ENCODE measurements around the gene HSF2BP.
"Not testable (repeated sequence)": the region's sequence is repeated elsewhere in the genome, so short reads cannot be mapped to it uniquely, and the experiment has no call there.

The HSF2BP gene

GRCh38 chr21:43562451-43562850, 96.8 kb downstream of the HSF2BP start:
- not testable (repeated sequence) for DNase-seq (ENCODE audit: extremely low read depth in 1 of 2, low read depth in 1 of 2)

DNA sequence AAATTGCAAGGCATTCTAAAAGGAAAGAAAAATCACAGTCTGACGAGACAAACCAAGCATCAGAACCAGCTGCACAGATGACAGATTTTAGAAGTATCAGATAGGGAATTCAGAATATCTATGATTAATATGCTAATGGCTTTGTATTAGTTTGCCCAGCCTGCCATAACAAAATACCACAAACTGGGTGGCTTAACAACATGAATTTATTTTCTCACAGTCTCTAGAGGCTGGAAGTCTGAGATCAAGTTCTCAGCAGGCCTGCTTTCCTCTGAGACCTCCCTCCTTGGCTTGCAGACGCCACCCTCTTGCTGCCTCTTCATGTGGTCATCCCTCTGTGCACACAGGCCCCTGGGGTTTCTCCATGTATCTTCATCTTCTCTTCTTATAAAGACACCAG, 118.7 kb downstream of the HSF2BP start:
- not testable (repeated sequence) for DNase-seq (ENCODE audit: extremely low read depth in 1 of 2, low read depth in 1 of 2)

- DNase-seq (ENCODE audit: extremely low read depth in 1 of 2, low read depth in 1 of 2): not testable (repeated sequence)
Measured at GRCh38 chr21:43522495-43523131, 136.7 kb downstream of the HSF2BP start.

DNA sequence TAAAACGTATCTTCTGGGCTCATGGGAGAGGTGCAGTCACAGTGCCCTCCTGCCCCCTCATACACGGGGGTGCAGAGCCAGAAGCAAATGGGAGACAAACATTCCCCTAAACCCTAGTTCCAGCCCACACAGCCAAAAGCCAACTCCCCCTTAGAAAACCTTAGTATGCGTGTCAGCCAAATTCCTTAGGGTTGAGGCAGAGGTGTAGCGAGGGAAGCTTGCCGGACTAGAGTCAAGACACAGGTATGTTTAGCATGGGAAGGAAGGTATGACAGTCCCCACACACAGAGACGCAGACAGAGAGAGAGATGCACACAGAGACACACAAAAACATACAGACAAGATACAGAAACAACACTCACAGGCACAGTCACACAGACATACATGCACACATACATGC, 141.6 kb downstream of the HSF2BP start:
- DNase-seq (ENCODE audit: extremely low read depth in 1 of 2, low read depth in 1 of 2): not testable (repeated sequence)

DNA sequence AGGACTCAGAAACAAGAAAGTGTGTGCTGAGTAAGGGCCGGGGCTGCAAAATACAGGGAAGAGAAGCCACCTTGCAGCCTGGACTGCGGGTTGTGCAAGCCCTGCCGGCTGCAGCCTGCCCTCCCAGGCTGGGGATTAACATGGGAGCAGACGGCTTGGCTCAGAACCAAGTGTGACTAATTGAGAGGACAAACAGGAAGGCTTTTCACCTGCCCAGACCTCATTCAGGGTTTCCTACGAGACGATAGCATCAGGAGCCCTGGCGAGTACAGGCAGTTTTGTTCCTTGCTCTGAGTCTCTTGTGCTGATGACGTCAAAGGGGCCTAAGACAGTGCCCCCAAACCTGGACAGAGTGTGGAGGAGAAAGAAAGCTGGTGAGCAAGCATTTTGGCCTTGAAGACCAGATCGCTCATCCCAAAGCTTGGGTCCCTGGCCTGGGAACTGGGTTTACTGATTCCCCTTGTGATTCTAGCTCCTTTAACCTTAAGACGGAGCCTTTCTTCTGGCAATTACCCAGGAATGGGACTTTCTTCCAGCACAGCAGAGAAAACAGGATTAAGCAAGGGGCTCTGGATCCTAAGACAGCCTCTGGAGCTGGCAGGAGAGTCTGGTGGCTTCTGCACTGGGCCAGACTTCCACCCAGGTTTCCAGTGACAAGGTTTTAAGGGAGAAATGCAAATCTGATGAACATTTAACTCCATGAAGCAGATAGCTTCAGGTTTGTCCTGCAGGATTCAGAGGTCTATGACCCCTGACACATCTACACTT, 142.2 kb downstream of the HSF2BP start:
- not testable (repeated sequence) for DNase-seq (ENCODE audit: extremely low read depth in 1 of 2, low read depth in 1 of 2)

DNA sequence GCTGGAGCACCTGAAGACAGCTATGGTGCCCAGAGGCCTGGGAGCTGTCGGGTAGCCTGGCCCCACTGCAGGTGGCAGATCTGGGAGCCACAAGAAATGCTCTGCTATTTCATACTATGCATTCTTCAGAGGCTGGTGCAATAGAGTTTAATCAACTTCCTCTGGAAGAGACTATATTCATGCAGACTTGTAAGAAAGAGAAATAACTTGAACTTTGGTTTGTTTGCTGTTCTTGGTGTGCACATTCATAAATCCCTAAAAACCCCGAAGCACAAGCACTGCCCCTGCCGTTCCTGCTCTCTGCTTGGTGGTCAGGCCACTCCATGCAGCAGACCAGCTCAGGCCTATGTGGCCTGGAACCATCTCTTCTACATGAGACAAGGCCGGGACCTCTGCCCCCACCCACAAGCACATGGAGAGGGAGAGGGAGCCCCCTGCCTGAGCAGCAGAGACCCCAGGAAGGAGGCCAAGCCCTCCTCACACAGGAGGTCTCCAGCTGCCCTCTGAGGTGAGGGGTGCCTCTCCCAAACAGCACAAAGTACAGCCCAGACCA, 142.9 kb downstream of the HSF2BP start:
- DNase-seq (ENCODE audit: extremely low read depth in 1 of 2, low read depth in 1 of 2): not testable (repeated sequence)

GRCh38 chr21:43514834-43515233, 144.5 kb downstream of the HSF2BP start:
- DNase-seq (ENCODE audit: extremely low read depth in 1 of 2, low read depth in 1 of 2): not testable (repeated sequence)

DNA sequence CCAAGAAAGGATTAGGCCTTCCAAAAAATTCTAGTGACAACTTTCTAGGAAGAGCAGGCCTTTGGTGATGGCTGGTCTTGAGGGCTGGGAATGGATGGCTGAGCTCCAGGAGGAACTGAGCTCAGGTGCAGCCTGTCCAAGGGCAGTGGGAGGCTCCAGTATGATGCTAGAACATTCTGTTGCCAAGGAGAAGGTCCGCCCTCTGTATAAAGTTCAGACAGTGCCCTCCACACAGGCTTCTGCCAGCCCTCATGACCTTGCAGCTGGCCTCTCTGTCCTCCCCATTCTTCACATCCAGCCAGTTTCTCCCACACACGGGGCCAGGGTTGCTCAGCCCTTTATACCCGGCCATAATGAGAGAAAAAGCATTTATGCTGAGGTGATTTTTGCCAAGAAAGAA, 146.3 kb downstream of the HSF2BP start:
- not testable (repeated sequence) for DNase-seq (ENCODE audit: extremely low read depth in 1 of 2, low read depth in 1 of 2)

DNA sequence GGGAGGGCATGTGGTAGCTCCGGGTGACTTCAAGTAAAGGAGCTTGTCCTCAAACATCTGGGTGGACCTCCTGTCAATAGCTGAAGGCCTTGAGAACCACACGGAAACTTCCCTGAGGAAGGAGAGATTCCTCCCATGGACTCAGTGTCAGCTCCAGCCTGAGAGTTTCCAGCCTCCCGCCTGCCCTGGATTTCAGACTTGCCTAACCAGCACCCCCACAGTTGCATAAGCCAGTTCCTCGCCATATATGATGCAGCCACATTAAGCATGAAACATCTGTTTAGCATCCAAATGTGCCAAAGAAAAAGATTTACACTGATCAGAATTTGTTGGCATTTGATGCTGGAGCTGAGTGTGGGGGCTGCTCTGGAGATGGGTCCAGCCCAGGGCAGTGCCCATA, 148.1 kb downstream of the HSF2BP start:
- not testable (repeated sequence) for DNase-seq (ENCODE audit: extremely low read depth in 1 of 2, low read depth in 1 of 2)

GRCh38 chr21:43510669-43511068, 148.6 kb downstream of the HSF2BP start:
- not testable (repeated sequence) for DNase-seq (ENCODE audit: extremely low read depth in 1 of 2, low read depth in 1 of 2)

GRCh38 chr21:43503892-43504291, 155.4 kb downstream of the HSF2BP start:
- DNase-seq (ENCODE audit: extremely low read depth in 1 of 2, low read depth in 1 of 2): not testable (repeated sequence)

DNA sequence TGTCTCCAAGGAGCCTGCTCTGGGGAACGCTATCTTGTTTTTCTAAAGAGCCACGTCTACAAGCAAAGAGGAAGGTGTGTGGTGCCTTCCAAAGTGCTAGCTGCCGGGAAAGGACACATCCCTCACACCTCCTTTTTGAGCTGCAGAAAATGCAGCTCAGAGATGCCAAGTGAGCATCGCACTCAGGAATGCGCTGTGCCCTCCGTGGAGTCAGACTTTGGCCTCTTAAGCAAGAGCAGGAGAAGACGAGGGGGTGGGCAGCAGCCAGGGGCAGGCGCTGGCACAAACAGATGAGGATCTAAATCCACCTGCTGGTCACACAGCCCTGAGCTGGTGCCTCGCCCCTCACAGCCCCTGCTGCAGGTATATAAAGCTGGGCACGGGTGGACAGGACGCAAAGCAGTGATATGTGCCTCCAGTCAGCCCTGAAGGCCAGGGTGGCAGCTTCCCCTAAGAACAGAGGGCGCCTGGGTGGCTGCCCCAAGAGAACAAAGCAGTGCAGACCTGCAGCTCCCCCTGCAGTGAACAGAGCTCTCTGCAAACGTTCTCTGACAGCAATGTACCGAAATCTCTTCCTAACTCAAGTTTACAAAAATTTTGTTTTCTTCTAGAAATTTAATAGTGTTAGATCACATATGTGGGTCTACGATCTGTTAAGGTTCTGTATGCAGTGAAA, 156.1 kb downstream of the HSF2BP start:
- not testable (repeated sequence) for DNase-seq (ENCODE audit: extremely low read depth in 1 of 2, low read depth in 1 of 2)

DNA sequence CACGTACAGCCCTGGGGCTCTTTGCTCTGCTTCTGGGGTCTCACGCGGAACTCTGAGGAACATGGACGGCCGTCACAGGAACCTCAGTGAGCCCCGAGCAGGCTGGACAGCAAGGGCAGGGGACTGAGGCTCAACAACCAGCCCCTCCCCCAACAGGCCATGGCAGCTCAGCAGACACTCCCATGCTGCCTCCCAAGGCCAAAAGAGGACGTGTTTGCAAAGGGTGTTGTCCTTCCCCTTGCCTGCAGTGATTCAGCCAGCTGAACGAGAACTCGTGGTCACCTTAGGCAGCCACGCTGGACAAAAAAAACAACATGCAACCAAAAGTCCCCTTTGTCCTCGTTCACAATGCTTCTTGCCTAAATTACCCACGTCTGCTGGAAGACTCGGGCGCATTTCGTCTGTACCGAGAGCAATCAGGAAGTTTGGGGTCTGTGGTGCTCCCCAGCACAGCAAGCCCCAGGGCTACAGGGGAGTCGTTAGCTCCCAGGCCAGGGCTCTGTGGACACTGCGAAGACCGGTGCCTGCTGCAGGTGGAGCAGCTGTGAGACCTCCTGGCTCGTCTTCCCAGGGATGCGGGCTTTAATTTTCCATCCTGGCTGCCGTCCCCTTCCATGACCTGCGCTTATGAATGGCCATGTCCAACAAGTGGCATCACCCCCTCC, 156.7 kb downstream of the HSF2BP start:
- not testable (repeated sequence) for DNase-seq (ENCODE audit: extremely low read depth in 1 of 2, low read depth in 1 of 2)

DNA sequence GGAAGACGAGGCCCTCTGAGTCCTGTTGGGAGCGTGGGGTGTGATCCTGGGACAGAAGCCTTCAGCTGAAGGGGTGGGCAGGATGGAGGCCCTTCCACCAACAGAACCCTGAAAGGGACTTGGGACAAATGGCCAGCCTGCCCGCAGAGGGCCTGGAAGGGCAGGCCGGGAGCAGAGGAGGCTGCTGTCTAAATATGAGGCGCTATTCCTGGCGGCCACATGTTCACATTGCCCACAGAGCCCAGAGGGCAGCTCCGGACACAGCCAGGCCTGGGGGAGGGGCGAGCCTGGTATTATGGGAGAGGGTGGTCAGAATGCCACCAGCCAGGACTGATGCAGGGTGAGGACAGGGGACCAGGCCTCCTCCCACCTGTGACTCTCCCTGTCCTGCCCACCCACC, 160.4 kb downstream of the HSF2BP start:
- DNase-seq (ENCODE audit: extremely low read depth in 1 of 2, low read depth in 1 of 2): not testable (repeated sequence)

GRCh38 chr21:43498065-43498464, 161.2 kb downstream of the HSF2BP start:
- DNase-seq (ENCODE audit: extremely low read depth in 1 of 2, low read depth in 1 of 2): not testable (repeated sequence)

- not testable (repeated sequence) for DNase-seq (ENCODE audit: extremely low read depth in 1 of 2, low read depth in 1 of 2)
Measured at GRCh38 chr21:43494279-43495012, 164.8 kb downstream of the HSF2BP start.

DNA sequence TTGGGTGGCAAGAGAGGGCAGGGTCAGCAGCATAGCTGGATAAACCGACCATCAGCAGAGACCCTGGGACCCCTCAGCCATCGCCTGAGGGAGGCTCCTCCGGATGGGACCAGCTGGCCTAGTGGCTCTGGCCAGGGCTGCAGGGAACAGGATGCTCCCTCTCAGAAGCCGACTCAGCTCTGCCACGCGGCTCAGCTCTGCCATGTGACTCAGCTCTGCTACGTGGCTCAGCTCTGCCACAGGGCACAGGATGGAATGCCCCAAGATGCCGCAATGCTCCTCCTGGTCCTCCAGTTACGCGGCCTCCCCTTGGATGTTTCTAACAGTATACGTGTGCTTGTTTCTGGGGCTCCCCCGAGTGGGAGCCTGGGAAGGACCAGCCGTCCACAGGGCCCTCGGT, 165.8 kb downstream of the HSF2BP start:
- DNase-seq (ENCODE audit: extremely low read depth in 1 of 2, low read depth in 1 of 2): not testable (repeated sequence)

- DNase-seq (ENCODE audit: extremely low read depth in 1 of 2, low read depth in 1 of 2): not testable (repeated sequence)
Measured at GRCh38 chr21:43488235-43488634, 171.1 kb downstream of the HSF2BP start.

DNA sequence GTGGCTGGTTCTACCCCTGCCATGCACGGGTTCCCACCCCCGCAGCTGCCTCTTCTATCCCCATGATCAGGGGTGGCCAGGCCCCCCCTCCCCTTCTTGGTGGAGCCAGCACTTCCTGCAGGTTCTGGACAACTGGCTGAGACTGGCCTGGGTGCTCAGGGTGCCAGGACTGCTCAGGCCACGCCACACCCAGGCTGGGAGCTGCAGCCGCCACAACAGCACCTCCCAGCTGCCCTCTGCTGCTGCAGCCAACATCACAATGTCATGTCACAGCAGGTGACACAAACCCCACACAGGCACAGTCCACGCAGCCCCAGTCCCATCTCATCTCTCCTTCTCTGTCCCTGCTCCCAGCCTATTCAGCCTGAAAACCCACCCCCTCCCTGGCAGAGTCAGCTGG, 173.2 kb downstream of the HSF2BP start:
- not testable (repeated sequence) for DNase-seq (ENCODE audit: extremely low read depth in 1 of 2, low read depth in 1 of 2)

DNA sequence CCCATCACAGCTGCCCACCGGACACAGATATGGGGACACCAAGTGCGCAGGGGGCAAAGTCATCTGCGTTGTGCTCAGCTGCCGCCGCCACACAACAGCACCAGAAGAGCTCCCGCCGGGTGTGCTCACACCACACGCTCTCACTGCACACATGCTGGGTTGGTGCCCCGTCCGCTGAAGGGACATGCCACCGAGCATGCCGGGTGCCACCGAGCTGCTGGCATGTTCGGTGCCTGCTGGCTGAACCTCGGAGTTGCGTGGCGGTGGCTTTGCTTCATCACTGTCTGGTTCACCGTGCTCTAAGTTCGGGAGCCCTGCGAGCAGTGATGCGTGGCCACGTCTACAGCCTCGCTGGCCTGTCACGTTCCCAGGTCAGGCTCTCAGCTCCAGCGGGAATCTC, 174.3 kb downstream of the HSF2BP start:
- DNase-seq (ENCODE audit: extremely low read depth in 1 of 2, low read depth in 1 of 2): not testable (repeated sequence)
